NCI-H1092 treated with DMSO at 0.1 percent for 48 hours (cell line): ENCODE measurements around the gene PTPRM.

ENCODE experiments used
- DNase-seq: peaks from one replicate; lab custom pipeline; 2025; lab: John Stamatoyannopoulos, UW

PTPRM gene

DNA sequence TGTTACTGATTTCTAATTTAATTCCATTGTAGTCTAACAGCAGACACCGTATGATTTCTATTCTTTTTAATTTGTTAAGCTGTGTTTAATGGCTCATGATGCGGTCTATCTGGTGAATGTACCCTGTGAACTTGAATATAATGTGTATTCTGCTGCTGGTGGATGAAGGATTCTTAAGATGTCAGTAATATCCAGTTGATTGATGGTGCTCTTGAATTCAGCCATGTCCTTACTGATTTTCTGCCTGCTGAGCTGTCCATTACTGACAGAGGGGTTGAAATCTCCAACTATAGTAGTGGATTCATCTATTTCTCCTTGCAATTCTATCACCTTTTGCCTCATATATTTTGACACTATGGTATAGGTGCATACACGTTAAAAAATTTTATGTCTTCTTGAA, 668.8 kb downstream of the PTPRM start:
- no peak for DNase-seq

DNA sequence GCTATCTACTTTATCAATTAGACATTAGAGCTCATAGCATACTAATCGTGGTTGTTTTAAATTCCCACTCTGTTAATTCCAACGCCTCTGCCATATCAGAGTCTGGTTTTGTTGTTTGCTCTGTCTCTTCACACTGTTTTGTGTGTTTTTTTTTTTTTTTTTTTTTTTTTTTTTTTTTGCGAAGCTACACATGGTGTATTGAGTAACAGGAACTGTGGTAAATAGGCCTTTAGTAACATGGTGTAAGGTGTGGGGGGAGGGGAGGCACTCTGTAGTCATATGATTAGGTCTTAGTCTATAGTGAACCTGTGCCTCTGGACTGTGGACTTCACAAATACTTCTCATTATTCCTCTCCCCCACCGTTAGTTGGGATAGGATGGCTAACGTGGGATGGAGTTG, 671.4 kb downstream of the PTPRM start:
- DNase-seq, result no peak

- no peak for DNase-seq
Observed at GRCh38 chr18:8241731-8242130, 674.6 kb downstream of the PTPRM start.

DNA sequence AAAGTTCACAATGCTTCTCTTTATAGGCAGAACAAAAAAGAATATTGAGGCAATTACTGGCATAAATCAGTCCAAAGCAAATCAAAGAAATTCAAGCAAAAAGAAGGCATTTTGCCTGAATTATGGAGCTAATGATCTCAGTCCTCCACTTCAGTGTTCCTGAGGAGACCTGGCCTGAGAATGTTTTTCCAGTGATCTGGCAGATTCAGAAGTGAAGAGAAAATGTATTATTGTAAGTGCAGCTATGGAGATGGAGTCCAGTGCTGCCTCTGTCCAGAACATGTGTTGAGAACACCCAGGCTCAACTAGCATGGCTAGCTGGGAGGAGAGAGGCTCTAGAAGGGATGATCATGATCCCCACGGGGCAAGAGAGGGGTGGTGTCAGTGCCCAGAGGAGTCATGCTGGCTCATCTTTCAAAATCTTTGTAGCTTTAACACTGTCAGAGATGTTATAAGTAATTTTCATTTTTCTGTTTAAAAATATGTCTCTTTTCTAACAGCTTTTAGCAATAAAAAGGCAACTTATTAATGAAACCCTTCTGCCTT, 675.1 kb downstream of the PTPRM start:
- DNase-seq, result no peak

GRCh38 chr18:8247700-8248099, 680.6 kb downstream of the PTPRM start:
- DNase-seq, result no peak

- no peak for DNase-seq
Observed at GRCh38 chr18:8248576-8248975, 681.5 kb downstream of the PTPRM start.

DNA sequence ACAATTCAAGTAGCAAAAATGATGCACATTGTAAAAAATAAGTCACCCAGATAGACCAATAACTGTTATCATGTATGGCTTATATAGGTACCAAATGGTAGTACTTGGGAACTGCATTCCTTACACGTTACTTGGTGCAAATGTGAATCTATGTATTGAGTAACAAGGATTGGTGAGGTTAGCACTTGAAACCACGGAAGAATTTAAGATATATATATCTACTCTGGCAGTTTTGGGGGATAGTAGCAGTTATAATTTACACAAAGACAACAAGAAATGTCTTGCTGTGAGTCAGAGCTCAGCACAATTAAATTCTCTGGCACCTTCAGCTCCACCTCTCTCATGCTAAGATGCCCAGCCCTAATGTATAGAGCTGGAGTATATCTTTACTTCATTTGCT, 682.7 kb downstream of the PTPRM start:
- no peak for DNase-seq

DNA sequence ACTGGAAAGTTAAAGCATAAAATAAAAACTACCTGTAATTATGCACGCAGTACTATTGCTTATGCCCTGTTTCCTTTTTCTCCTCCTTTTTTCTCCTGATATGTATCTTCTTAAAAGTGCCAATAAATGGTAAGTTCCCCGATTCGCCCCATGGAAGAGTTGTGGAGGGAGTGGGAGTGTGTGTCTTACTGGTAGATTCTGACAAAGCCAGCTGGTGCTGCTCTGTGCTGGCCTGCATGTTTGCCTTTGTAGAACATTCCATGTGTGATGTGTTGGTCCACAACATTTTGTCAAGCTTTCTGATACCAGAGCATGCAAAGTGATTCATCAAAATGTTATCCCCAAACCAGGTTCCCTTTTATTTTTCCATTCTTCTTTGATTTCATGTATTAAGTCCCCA, 685.3 kb downstream of the PTPRM start:
- no peak for DNase-seq

DNA sequence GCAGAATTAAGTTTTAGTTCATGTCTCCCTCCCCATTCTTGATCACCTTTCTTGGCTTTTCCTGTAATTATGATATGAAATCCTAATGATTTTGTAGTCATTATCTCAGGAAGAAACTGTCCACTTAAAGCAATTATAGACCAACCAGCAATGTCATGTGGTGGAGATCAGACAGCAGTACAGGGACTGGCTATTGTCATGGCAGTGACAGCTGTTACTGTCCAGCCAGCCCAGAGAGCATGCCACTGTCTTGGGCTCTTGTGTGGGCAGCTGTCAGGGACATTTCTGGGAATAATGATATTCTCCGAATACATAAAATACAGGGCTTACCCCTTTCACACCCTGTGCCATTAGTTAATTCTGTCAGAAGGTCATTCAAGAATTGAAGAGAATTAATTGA, 686.8 kb downstream of the PTPRM start:
- DNase-seq, result no peak

DNA sequence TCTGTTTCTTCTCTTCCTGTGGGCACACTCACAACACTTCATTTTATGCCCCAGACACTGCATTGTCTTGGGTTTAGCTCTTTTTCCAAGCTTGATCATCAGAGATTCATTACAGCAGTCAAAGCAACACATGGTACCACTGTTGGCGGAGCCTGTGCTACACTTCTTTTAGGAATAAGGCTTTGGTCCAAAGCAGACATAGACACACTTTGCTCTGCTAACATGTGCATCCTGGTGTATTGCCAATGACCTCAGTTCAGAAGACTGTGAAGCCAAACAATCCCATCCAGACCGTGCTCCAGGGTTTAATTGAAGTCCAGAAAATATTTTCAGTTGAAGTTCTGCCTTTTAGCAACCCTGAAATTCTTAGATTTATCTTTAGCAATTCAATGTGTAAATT, 687.5 kb downstream of the PTPRM start:
- no peak for DNase-seq

GRCh38 chr18:8257851-8258434, 690.8 kb downstream of the PTPRM start:
- DNase-seq, result no peak

GRCh38 chr18:8260319-8260718, 693.2 kb downstream of the PTPRM start:
- DNase-seq, result no peak

GRCh38 chr18:8260827-8261226, 693.7 kb downstream of the PTPRM start:
- DNase-seq, result no peak

DNA sequence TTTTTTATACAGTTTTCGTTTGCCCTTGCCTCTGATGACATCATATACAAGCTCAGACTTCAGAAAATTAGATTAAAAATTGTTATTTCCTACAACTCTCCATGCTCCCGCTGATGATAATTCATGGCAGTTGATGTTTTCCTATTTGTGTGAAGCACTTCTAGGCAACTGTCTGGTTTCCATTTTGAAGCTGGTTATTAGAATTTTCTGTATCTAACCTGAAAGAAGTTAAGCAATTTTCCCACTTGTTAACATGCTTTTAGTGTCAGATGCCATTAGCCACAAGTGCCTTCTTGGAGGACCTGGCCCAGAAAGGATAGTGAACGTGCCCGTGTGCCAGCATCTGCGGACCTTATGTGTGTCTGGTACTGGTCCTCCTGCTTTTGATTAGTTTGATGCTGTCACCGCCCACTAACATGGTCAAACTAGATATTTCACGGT, 694.6 kb downstream of the PTPRM start:
- DNase-seq, result no peak

- no peak for DNase-seq
Observed at GRCh38 chr18:8262221-8262620, 695.1 kb downstream of the PTPRM start.

GRCh38 chr18:8264116-8264515, 697.0 kb downstream of the PTPRM start:
- DNase-seq, result no peak

GRCh38 chr18:8264861-8265411, 697.8 kb downstream of the PTPRM start:
- DNase-seq, result no peak

DNA sequence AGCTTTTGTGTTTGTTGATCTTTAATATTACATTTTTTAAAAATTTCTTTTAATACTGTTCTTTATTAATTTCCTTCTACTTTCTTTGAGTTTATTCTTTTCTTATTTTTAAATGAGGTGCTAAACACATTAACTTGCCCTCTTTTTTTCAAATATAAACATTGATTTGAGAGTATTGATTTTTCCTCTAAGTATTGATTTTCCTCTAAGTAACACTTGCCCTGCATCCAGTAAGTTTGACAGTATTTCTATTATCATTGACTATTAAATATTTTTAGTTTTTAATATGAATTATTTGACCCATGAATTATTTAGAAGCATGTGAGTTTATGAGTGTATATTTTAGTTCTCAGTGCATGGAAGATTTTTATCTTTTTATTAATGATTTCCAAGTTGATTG, 705.1 kb downstream of the PTPRM start:
- no peak for DNase-seq

DNA sequence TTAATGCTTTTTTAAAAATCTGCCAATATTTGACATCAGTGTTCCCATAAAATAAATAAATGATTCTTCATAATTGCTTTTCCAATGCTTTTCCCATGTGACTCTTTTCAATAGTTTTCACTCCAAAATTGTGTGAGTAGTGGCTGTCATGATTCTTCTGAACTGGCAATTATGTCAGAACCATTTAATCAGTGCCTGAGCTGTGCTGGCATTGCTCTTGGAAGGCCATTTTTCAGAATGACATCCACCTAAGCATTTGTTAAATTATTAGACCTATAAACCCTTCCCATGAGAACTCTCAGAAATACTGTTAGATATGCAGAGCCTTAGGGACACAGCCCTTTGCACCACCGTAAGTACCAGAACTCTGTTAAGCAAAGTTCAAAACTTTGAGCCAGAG, 707.3 kb downstream of the PTPRM start:
- no peak for DNase-seq

GRCh38 chr18:8276406-8276805, 709.3 kb downstream of the PTPRM start:
- DNase-seq, result no peak

GRCh38 chr18:8277270-8277669, 710.2 kb downstream of the PTPRM start:
- no peak for DNase-seq

DNA sequence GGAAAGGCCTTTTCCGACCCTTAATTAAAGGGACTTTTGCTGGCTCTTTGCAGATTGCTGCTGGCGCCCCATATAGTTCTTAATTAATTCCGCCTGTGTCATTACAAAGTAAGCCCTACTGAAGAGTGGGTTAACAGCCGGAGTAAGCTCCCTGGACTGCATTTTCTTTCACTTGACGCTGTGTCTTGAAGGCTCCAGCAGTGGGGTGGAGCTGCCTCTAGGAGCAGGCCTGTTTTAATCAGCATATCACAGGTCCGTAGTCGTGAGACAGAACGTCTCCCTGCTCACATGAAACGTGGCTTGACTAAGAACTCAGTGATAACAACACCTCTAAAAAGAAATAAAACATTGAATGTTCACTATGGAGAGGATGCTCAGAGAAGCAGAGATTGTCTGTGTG, 712.2 kb downstream of the PTPRM start:
- DNase-seq, result no peak

GRCh38 chr18:8279781-8280330, 712.7 kb downstream of the PTPRM start:
- DNase-seq, result no peak
